ENCODE results near the gene TSC22D1. TPM values are rescaled to one million over a fixed set of nuclear protein-coding genes. Genes with fewer than 3 reads are reported as not detected.

TSC22D1 gene
- total RNA-seq (2022; extraction: Qiagen RNA extraction), result 56.8 to 64.8 TPM (median 62.0 TPM) in 5 replicates

GRCh38 chr13:44575741-44576350 is at the start of gene TSC22D1:
Gene TSC22D1 (minus strand): TSS chr13:44576330. CDS start chr13:44576074, 256 bp downstream.

Other genes starting within 250 kb of the TSC22D1 start
- not detected in 5 replicates for gene SERP2, start 202.5 kb downstream of the TSC22D1 start, total RNA-seq (2022; extraction: Qiagen RNA extraction)

Measured in A549 treated with AZD2906 at 1 μM for 4 hours (cell line).